ENCODE measurements around the gene PITPNC1. TPM values are rescaled to one million over a fixed set of nuclear protein-coding genes. Genes with fewer than 3 reads are reported as not detected.

Gene PITPNC1
- total and polyA plus RNA-seq, 2 donors (not counting 3 experiments of a cell fraction or from before 2014, with no cell fraction given), result 2.4 to 9.6 TPM

DNA sequence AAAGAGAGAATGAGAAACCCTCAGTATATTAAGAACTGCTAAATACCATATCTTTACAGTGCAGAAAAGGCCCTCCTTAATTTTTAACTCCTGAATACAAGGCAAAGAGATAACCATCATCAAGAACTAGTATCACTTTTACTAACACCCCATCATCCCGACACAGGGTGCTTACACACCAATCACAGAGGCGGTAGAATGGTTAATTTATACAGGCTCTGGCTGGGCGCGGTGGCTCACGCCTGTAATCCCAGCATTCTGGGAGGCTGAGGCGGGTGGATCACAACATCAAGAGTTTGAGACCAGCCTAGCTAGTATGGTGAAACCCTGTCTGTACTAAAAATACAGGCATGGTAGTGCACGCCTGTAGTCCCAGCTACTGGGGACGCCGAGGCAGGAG is 14.9 kb upstream of the PITPNC1 start:
- Histone ChIP-seq H3K4me3 (replicated peaks in 1 of 3; ENCODE audit: insufficient read depth in 1 of 3, low read depth in 1 of 3, low read length in 3 of 3) (no peak overlapping the region), H3K4me2 (ENCODE audit: insufficient read depth, low read length) (no peak overlapping the region), H3K79me2 (ENCODE audit: control insufficient read depth, insufficient read depth, low read length) (peaks cover 91% of the 10 kb centered on the region), H3K9ac (replicated peaks; ENCODE audit: extremely low read depth, insufficient read depth, low read length) (no peak overlapping the region), H4K20me1 (replicated peaks; ENCODE audit: control insufficient read depth, extremely low read depth, insufficient read depth, low read length) (peaks cover 3% of the 10 kb centered on the region), H2AFZ (ENCODE audit: low read depth, low read length) (no peak overlapping the region), H3K27ac (ENCODE audit: insufficient read depth, low read depth, low read length) (no peak overlapping the region), H3K9me3 (replicated peaks; ENCODE audit: control insufficient read depth, insufficient read depth, low read length) (no peaks in the 10 kb centered on the region), H3K9me1 (replicated peaks; ENCODE audit: control insufficient read depth, extremely low read depth, insufficient read depth, low read length) (no peaks in the 10 kb centered on the region), H3K36me3 (ENCODE audit: control insufficient read depth in 2 of 2, extremely low read depth in 1 of 2, insufficient read depth in 2 of 2, low read length in 2 of 2) (peaks cover 0 to 3% of the 10 kb centered on the region in 2 experiments), H3K4me1 (ENCODE audit: control insufficient read depth, extremely low read depth, insufficient read depth, low read length) (peaks cover 18% of the 10 kb centered on the region), H3K27me3 (ENCODE audit: control insufficient read depth in 2 of 2, insufficient read depth in 2 of 2, low read length in 2 of 2) (no peaks in the 10 kb centered on the region)
- intact Hi-C loops (cut with micrococcal nuclease) (no loop called here), dilution Hi-C loops (cut with MboI; ENCODE audit: extremely low pct_ligation_motif_present, low sequenced_read_pairs) (no loop called here)
- ChIA-PET CTCF (interaction anchor here (0.6 to 2.0 kb wide), 4 partner anchors 9 to 41 kb away, joined by 3 to 5 read pairs (median 4); partner anchors contain the start of gene PITPNC1), POLR2A (no interaction called here)
- TF ChIP-seq POLR2A (IDR thresholded peaks at IDR 0.05; ENCODE audit: low read depth, low read length), result no peak
- TF ChIP-seq GATA2 (IDR thresholded peaks at IDR 0.05; ENCODE audit: insufficient read depth, insufficient read length, low read depth, low read length), result no peak
- no peak for TF ChIP-seq CTCF (IDR thresholded peaks at IDR 0.05; ENCODE audit: extremely low read depth in 1 of 2, insufficient read depth in 1 of 2, low read depth in 1 of 2, low read length in 2 of 2)
- no peak for TF ChIP-seq MYC (IDR thresholded peaks at IDR 0.05; ENCODE audit: low read depth, low read length)
- no peak for TF ChIP-seq EZH2 (IDR thresholded peaks at IDR 0.05; ENCODE audit: borderline replicate concordance, low read depth, low read length, severe bottlenecking)
- TF ChIP-seq POLR2AphosphoS5 (IDR thresholded peaks at IDR 0.05; ENCODE audit: insufficient read depth, low read depth, low read length), result no peak
- no peak for TF ChIP-seq FOS (IDR thresholded peaks at IDR 0.05; ENCODE audit: borderline replicate concordance, insufficient read depth, low read length)
- no peak for TF ChIP-seq MAX (IDR thresholded peaks at IDR 0.05; ENCODE audit: insufficient read depth, insufficient read length)
- no peak for TF ChIP-seq JUN (IDR thresholded peaks at IDR 0.05; ENCODE audit: borderline replicate concordance, insufficient read depth, insufficient read length, low read depth)
- no peak for FAIRE-seq
- DNase-seq (ENCODE audit: low read depth, low spot score), result no peak
- BruUV-seq (replicated peaks), result no TSS peak

Measured in endothelial cell of umbilical vein (primary cell).